ENCODE measurements around the gene CD2. TPM values are rescaled to one million over a fixed set of nuclear protein-coding genes. Genes with fewer than 3 reads are reported as not detected.

Gene CD2
- total RNA-seq, 4 donors from 2014 or later = 1.9 to 9.7 (median 2.6) TPM

GRCh38 chr1:116741836-116742565 is 12.2 kb upstream of the CD2 start:
- 95 to 97% methylated on average over 36 to 42 of the region's 42 CpGs for WGBS, 2 donors
- DNase-seq = no peak

DNA sequence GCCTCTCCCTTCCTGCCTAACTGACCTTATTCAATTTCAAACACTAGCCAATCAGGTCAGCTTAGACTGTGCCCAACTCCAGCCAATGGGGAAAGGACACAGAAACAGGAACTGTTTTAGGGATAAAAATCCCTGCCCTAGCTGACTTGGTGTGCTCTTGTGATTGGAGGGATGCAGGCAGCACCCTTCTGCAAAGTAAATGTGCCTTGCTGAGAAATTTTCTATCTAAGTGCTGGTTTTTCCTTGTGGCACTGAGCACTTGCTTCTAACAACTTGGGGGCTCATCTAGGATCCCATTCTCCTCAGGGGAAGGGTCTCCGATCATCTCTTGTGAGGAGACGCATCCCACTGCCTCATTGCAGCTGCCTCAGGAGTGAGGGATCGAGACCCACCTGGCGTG is 10.7 kb upstream of the CD2 start:
- H3K36me3 ChIP-seq = no peaks in the 10 kb centered on the region
- no peak for DNase-seq

More at GRCh38 chr1:116741836-116742565, 12.2 kb upstream of the CD2 start:
- no peak for TF ChIP-seq CTCF (IDR thresholded peaks at IDR 0.05)
- TF ChIP-seq POLR2A (IDR thresholded peaks at IDR 0.05) = no peak
- Histone ChIP-seq H3K4me1 (no peaks in the 10 kb centered on the region), H3K27me3 (no peaks in the 10 kb centered on the region), H3K9me3 (no peaks in the 10 kb centered on the region), H3K4me3 (replicated peaks in 1 of 3) (no peak overlapping the region), H3K36me3 (no peaks in the 10 kb centered on the region), H3K27ac (no peak overlapping the region)
- intact Hi-C loops (cut with DNase I) = no loop called here

DNA sequence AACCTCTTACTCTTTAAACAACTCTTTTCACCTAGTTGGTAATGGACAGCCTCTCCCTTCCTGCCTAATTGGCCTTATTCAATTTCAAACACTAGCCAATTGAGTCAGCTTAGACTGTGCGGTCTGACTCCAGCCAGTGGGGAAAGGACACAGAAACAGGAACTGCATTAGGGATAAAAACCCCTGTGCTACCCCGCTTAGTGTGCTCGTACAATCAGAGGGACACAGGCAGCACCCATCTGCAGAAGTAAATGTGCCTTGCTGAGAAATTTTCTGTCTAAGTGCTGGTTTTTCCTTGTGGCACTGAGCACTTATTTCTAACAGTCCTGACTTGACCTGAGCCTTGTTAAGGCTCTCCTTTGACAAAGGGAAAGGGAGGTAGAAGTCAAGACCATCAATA is 6.0 kb upstream of the CD2 start:
- DNase-seq = no peak
- H3K27ac ChIP-seq = no peak overlapping the region
- WGBS, 2 donors = 95 to 99% methylated on average over 3 of the region's 3 CpGs
- no peaks in the 10 kb centered on the region for H3K27me3 ChIP-seq
- H3K9me3 ChIP-seq = no peaks in the 10 kb centered on the region
- no peak for TF ChIP-seq POLR2A (IDR thresholded peaks at IDR 0.05)
- intact Hi-C loops (cut with DNase I) = no loop called here
- H3K4me3 ChIP-seq (replicated peaks in 1 of 3) = no peak overlapping the region
- no peaks in the 10 kb centered on the region for H3K36me3 ChIP-seq
- H3K4me1 ChIP-seq = no peaks in the 10 kb centered on the region

More for the DNA sequence above, 10.7 kb upstream of the CD2 start:
- Histone ChIP-seq H3K27me3 (no peaks in the 10 kb centered on the region), H3K4me3 (replicated peaks in 1 of 3) (no peak overlapping the region), H3K27ac (no peak overlapping the region), H3K9me3 (no peaks in the 10 kb centered on the region), H3K4me1 (no peaks in the 10 kb centered on the region)
- WGBS, 2 donors = 91 to 94% methylated on average over 4 of the region's 4 CpGs
- no peak for TF ChIP-seq CTCF (IDR thresholded peaks at IDR 0.05)
- TF ChIP-seq POLR2A (IDR thresholded peaks at IDR 0.05) = no peak
- intact Hi-C loops (cut with DNase I) = no loop called here

DNA sequence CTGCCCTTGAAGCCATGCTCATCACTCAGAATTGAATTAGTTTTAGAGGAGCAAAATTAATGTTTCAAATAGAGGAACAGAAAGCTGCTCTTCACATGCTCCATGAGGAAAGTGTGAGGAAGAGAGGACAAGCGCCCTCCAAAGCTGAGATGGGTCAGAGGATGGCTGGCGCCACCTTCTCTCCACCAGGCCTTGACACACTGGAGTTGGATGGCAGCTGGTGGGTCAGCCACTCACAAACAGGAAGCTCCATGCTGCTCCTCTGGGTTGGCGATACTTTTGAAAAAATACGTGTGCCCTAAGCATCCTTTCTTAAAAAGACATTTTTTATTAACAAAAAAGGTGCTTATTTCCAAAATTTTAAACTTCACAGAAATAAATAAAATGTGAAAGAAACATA is 3.1 kb upstream of the CD2 start:
- no peak for DNase-seq
- Histone ChIP-seq H3K4me1 (no peaks in the 10 kb centered on the region), H3K27me3 (no peaks in the 10 kb centered on the region), H3K9me3 (no peaks in the 10 kb centered on the region), H3K4me3 (replicated peaks in 1 of 3) (no peak overlapping the region), H3K36me3 (no peaks in the 10 kb centered on the region), H3K27ac (no peak overlapping the region)
- 55 to 87% methylated on average over 4 of the region's 4 CpGs for WGBS, 2 donors
- no peak for TF ChIP-seq CTCF (IDR thresholded peaks at IDR 0.05)
- TF ChIP-seq POLR2A (IDR thresholded peaks at IDR 0.05) = no peak
- intact Hi-C loops (cut with DNase I) = no loop called here

DNA sequence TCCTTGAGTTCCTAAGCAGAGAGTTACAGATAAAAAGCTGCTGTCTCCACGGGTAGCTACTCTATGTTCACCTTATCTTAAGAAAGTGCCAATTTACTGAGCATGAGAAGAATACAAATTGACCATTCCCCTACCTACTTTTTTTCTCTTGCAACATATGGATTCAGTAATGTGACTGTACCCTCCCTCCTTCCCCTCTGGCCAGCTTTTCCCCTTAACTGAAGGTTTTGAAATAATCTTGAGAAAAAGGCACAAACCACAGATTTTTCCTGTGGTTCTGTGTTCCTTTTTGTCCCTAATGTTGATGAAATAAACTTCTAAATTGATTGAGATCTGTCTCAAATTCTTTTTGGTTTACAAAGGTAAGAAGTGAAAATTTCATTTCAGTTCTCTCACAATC is 2.6 kb upstream of the CD2 start:
- WGBS, 2 donors = 37 to 63% methylated on average over 1 of the region's 1 CpG
- no peaks in the 10 kb centered on the region for H3K36me3 ChIP-seq
- H3K27ac ChIP-seq = no peak overlapping the region
- intact Hi-C loops (cut with DNase I) = no loop called here
- no peak for DNase-seq
- H3K4me3 ChIP-seq (replicated peaks in 1 of 3) = no peak overlapping the region
- H3K4me1 ChIP-seq = no peaks in the 10 kb centered on the region
- H3K9me3 ChIP-seq = no peaks in the 10 kb centered on the region
- TF ChIP-seq CTCF (IDR thresholded peaks at IDR 0.05) = no peak
- no peak for TF ChIP-seq POLR2A (IDR thresholded peaks at IDR 0.05)
- H3K27me3 ChIP-seq = no peaks in the 10 kb centered on the region

Data from thyroid gland (tissue), 4 donors.